Neuronal stem cell (in vitro differentiated cells): ENCODE measurements around the gene DNAL4.

Experiments
- DNase-seq: peaks from one replicate; pipeline ENCODE4 v3.0.0-alpha.2; 2013; ENCODE audit warnings: low spot score
- H2AFZ ChIP-seq: one replicate; pipeline ENCODE4 v1.6.1; 2013; ENCODE audit warnings: mild to moderate bottlenecking, low read length, inconsistent platforms
- H2AK5ac ChIP-seq: 2 replicates; pipeline ENCODE4 v1.6.1; 2013; ENCODE audit warnings: low read depth, mild to moderate bottlenecking, inconsistent platforms, low read length, moderate library complexity, mixed read lengths
- H2BK120ac ChIP-seq: 2 replicates; pipeline ENCODE4 v1.6.1; 2013; ENCODE audit warnings: low read depth, mild to moderate bottlenecking, inconsistent platforms, low read length, moderate library complexity, mixed read lengths
- H2BK12ac ChIP-seq: one replicate; pipeline ENCODE4 v1.6.1; 2013; ENCODE audit warnings: low read length, inconsistent platforms
- H2BK15ac ChIP-seq: 2 replicates; pipeline ENCODE4 v1.6.1; 2013; ENCODE audit warnings: mild to moderate bottlenecking, low read length, inconsistent platforms, mixed read lengths
- H2BK5ac ChIP-seq: one replicate; pipeline ENCODE4 v1.6.1; 2013; ENCODE audit warnings: inconsistent platforms, mild to moderate bottlenecking, low read length, moderate library complexity
- H3K14ac ChIP-seq: one replicate; pipeline ENCODE4 v1.6.1; 2013; ENCODE audit warnings: low read length, inconsistent platforms
- H3K18ac ChIP-seq: 2 replicates; pipeline ENCODE4 v1.6.1; 2013; ENCODE audit warnings: low read length, inconsistent platforms
- H3K23ac ChIP-seq: 2 replicates; pipeline ENCODE4 v1.6.1; 2013; ENCODE audit warnings: low read depth, mild to moderate bottlenecking, mixed read lengths, low read length, inconsistent platforms; ENCODE audit not compliant: poor library complexity
- H3K27ac ChIP-seq: replicated peaks from 3 replicates; pipeline ENCODE4 v1.5.1; 2013; ENCODE audit warnings: low read length, inconsistent platforms
- H3K27me3 ChIP-seq, 3 experiments: 2 replicates each; pipeline ENCODE4 v1.6.1; 2013; ENCODE audit warnings: low read length in 3 of 3, mild to moderate bottlenecking in 2 of 3, inconsistent platforms in 1 of 3, low read depth in 1 of 3, mixed read lengths in 1 of 3, moderate library complexity in 1 of 3; ENCODE audit not compliant: control insufficient read depth in 3 of 3, insufficient read depth in 3 of 3
- H3K36me3 ChIP-seq, 2 donors: replicated peaks in 1 of 2; 2 replicates each; pipeline ENCODE4 v1.6.1; 2013; ENCODE audit warnings: low read length in 2 of 2; ENCODE audit not compliant: control insufficient read depth in 2 of 2, insufficient read depth in 2 of 2
- H3K4ac ChIP-seq: 2 replicates; pipeline ENCODE4 v1.6.1; 2013; ENCODE audit warnings: inconsistent platforms, mild to moderate bottlenecking, low read length, moderate library complexity
- H3K4me1 ChIP-seq, 2 donors: 1 replicate in 1 of 2; 2 replicates in 1 of 2; pipeline ENCODE4 v1.6.1; 2013; ENCODE audit warnings: low read length in 2 of 2, low read depth in 1 of 2; ENCODE audit not compliant: control insufficient read depth in 2 of 2, insufficient read depth in 1 of 2
- H3K4me2 ChIP-seq: one replicate; pipeline ENCODE4 v1.6.1; 2013; ENCODE audit warnings: mild to moderate bottlenecking, low read length, inconsistent platforms; ENCODE audit not compliant: insufficient read depth, poor library complexity, severe bottlenecking
- H3K4me3 ChIP-seq, 2 donors: 2 replicates each; pipeline ENCODE4 v1.5.1; 2013; ENCODE audit warnings: low read length in 2 of 2, mild to moderate bottlenecking in 2 of 2, inconsistent platforms in 1 of 2, moderate library complexity in 1 of 2
- H3K79me1 ChIP-seq: one replicate; pipeline ENCODE4 v1.6.1; 2013; ENCODE audit warnings: low read depth, mild to moderate bottlenecking, inconsistent platforms, low read length, moderate library complexity
- H3K9ac ChIP-seq: one replicate; pipeline ENCODE4 v1.6.1; 2013; ENCODE audit warnings: mild to moderate bottlenecking, low read depth, low read length, inconsistent platforms; ENCODE audit not compliant: poor library complexity
- H3K9me3 ChIP-seq, 2 donors: replicated peaks in 1 of 2; 2 replicates each; pipeline versions ENCODE3 to v1.6.1; 2013; ENCODE audit warnings: low read length in 2 of 2, mild to moderate bottlenecking in 2 of 2, inconsistent platforms in 1 of 2, low read depth in 1 of 2, mixed read lengths in 1 of 2, moderate library complexity in 1 of 2; ENCODE audit not compliant: control insufficient read depth in 2 of 2, insufficient read depth in 1 of 2
- H4K8ac ChIP-seq: one replicate; pipeline ENCODE4 v1.6.1; 2013; ENCODE audit warnings: low read depth, mild to moderate bottlenecking, inconsistent platforms, low read length, moderate library complexity
- H4K91ac ChIP-seq: one replicate; pipeline ENCODE4 v1.6.1; 2013; ENCODE audit warnings: low read length, low read depth, mild to moderate bottlenecking, inconsistent platforms; ENCODE audit not compliant: poor library complexity
- WGBS, 2 donors: extraction: QIAGEN DNeasy Blood & Tissue Kit; methylation state at CpG; one replicate each; pipeline ENCODE4 v1.1.7; 2013; ENCODE audit warnings: missing lambda C conversion rate in 2 of 2, mixed read lengths in 1 of 2; ENCODE audit not compliant: insufficient read length in 2 of 2, insufficient replicate concordance in 1 of 2; ENCODE audit errors: extremely low coverage in 2 of 2; 5-methylcytosine and 5-hydroxymethylcytosine counted together

DNAL4 gene

GRCh38 chr22:38830026-38830844, 36.3 kb upstream of the DNAL4 start:
- Histone ChIP-seq H3K14ac (no peak overlapping the region), H3K18ac (no peak overlapping the region), H3K4me3 (no peak overlapping the region), H2AK5ac (peak overlapping the region; percentile 70), H2BK5ac (no peak overlapping the region), H4K8ac (no peak overlapping the region), H3K79me1 (peaks cover 3% of the 10 kb centered on the region), H3K4me1 (peaks cover 0 to 3% of the 10 kb centered on the region in 2 donors), H3K23ac (peak overlapping the region; percentile 65), H3K27me3 (peaks cover 0 to 48% (median 0%) of the 10 kb centered on the region in 3 experiments), H3K27ac (no peak overlapping the region), H2AFZ (no peak overlapping the region), H2BK15ac (no peak overlapping the region), H3K9ac (peak overlapping the region; percentile 21), H2BK120ac (no peak overlapping the region), H3K9me3 (no peaks in the 10 kb centered on the region), H3K36me3 (no peaks in the 10 kb centered on the region), H3K4me2 (no peak overlapping the region), H2BK12ac (no peak overlapping the region), H4K91ac (no peak overlapping the region), H3K4ac (no peak overlapping the region)
- no CpG with 5 or more reads among the region's 17 CpGs for WGBS, 2 donors
- no peak for DNase-seq

- no peak overlapping the region for H2BK5ac ChIP-seq
- no peak overlapping the region for H2BK15ac ChIP-seq
- no peak overlapping the region for H4K8ac ChIP-seq
- no peak overlapping the region for H2AK5ac ChIP-seq
- no peak overlapping the region for H3K27ac ChIP-seq
- H3K18ac ChIP-seq: no peak overlapping the region
- H3K27me3 ChIP-seq: peaks cover 0 to 42% (median 0%) of the 10 kb centered on the region in 3 experiments
- no CpG with 5 or more reads among the region's 4 CpGs for WGBS, 2 donors
- peaks cover 3% of the 10 kb centered on the region for H3K79me1 ChIP-seq
- H2AFZ ChIP-seq: no peak overlapping the region
- DNase-seq: no peak
- H3K14ac ChIP-seq: no peak overlapping the region
- no peaks in the 10 kb centered on the region for H3K9me3 ChIP-seq
- H3K23ac ChIP-seq: peak overlapping the region; percentile 12
- peaks cover 0 to 3% of the 10 kb centered on the region in 2 donors for H3K4me1 ChIP-seq
- no peak overlapping the region for H3K4me3 ChIP-seq
- H3K9ac ChIP-seq: peak overlapping the region; percentile 21
- no peaks in the 10 kb centered on the region for H3K36me3 ChIP-seq
- no peak overlapping the region for H3K4me2 ChIP-seq
- H4K91ac ChIP-seq: no peak overlapping the region
- H3K4ac ChIP-seq: no peak overlapping the region
- H2BK12ac ChIP-seq: no peak overlapping the region
- H2BK120ac ChIP-seq: no peak overlapping the region
Measured at GRCh38 chr22:38829485-38829884, 35.5 kb upstream of the DNAL4 start.

- Histone ChIP-seq H3K14ac (no peak overlapping the region), H3K27me3 (peaks cover 0 to 35% (median 0%) of the 10 kb centered on the region in 3 experiments), H2BK120ac (no peak overlapping the region), H3K18ac (peak overlapping the region; percentile 38), H3K4ac (no peak overlapping the region), H2BK12ac (no peak overlapping the region), H3K4me3 (no peak overlapping the region), H3K9me3 (no peaks in the 10 kb centered on the region), H4K8ac (no peak overlapping the region), H3K36me3 (no peaks in the 10 kb centered on the region), H3K4me2 (no peak overlapping the region), H2BK15ac (no peak overlapping the region), H3K23ac (no peak overlapping the region), H4K91ac (no peak overlapping the region), H3K79me1 (peaks cover 3% of the 10 kb centered on the region), H3K27ac (no peak overlapping the region), H3K9ac (no peak overlapping the region), H2AFZ (no peak overlapping the region), H3K4me1 (peaks cover 0 to 3% of the 10 kb centered on the region in 2 donors), H2BK5ac (no peak overlapping the region), H2AK5ac (peak overlapping the region; percentile 46)
- WGBS, 2 donors: no CpG with 5 or more reads among the region's 10 CpGs
- DNase-seq: no peak
Measured at GRCh38 chr22:38828616-38829205, 34.8 kb upstream of the DNAL4 start.

- Histone ChIP-seq H3K9ac (peak overlapping the region; percentile 12), H3K27ac (no peak overlapping the region), H3K23ac (no peak overlapping the region)
Measured at GRCh38 chr22:38828191-38828590, 34.2 kb upstream of the DNAL4 start.

More at GRCh38 chr22:38828191-38828590, 34.2 kb upstream of the DNAL4 start:
- Histone ChIP-seq H3K79me1 (peaks cover 3% of the 10 kb centered on the region), H2BK5ac (no peak overlapping the region), H3K18ac (peak overlapping the region; percentile 17), H3K9me3 (no peaks in the 10 kb centered on the region), H3K27me3 (peaks cover 0 to 35% (median 0%) of the 10 kb centered on the region in 3 experiments), H3K4me3 (no peak overlapping the region), H2BK12ac (no peak overlapping the region), H4K91ac (no peak overlapping the region), H2AK5ac (peak overlapping the region; percentile 75), H2AFZ (no peak overlapping the region), H2BK120ac (no peak overlapping the region), H3K36me3 (no peaks in the 10 kb centered on the region), H3K14ac (peak overlapping the region; percentile 56), H3K4me2 (no peak overlapping the region), H3K4ac (no peak overlapping the region), H4K8ac (no peak overlapping the region), H2BK15ac (no peak overlapping the region), H3K4me1 (peaks cover 0 to 3% of the 10 kb centered on the region in 2 donors)
- no CpG with 5 or more reads among the region's 11 CpGs for WGBS, 2 donors
- no peak for DNase-seq
